Measurements from ENCODE around the gene PTPRD. TPM values are rescaled to one million over a fixed set of nuclear protein-coding genes. Genes with fewer than 3 reads are reported as not detected.

The PTPRD gene
- total and polyA plus RNA-seq, 2 experiments from 2014 or later: 11.5 to 58.0 TPM

- Histone ChIP-seq H3K4me3 (no peak overlapping the region), H3F3A (replicated peaks; ENCODE audit: low read depth) (no peaks in the 10 kb centered on the region), H3K27ac (ENCODE audit: low read depth) (no peak overlapping the region), H3K4me2 (no peak overlapping the region), H3K27me3 (ENCODE audit: insufficient read depth) (no peaks in the 10 kb centered on the region), H2AFZ (no peak overlapping the region), H3K36me3 (ENCODE audit: insufficient read depth) (no peaks in the 10 kb centered on the region), H3K4me1 (ENCODE audit: insufficient read depth) (no peaks in the 10 kb centered on the region), H3K9me2 (ENCODE audit: insufficient read depth) (peaks cover 5% of the 10 kb centered on the region; the same call in 1 of the 2 replicates), H4K20me1 (replicated peaks; ENCODE audit: insufficient read depth) (no peaks in the 10 kb centered on the region), H3K79me2 (replicated peaks; ENCODE audit: insufficient read depth) (no peaks in the 10 kb centered on the region)
- no peak for TF ChIP-seq CTCF (conservative IDR thresholded peaks at IDR 0.05; ENCODE audit: low read depth in 2 of 2)
- TF ChIP-seq EZH2phosphoT487 (IDR thresholded peaks at IDR 0.05; ENCODE audit: unreplicated experiment): no peak
- no peak for TF ChIP-seq ETS1 (IDR thresholded peaks at IDR 0.05)
- TF ChIP-seq NANOG (IDR thresholded peaks at IDR 0.05; ENCODE audit: borderline replicate concordance): no peak
- Mint-ChIP-seq H3K27ac (peak overlapping the region; percentile 39), H3K9me3 (no peaks in the 10 kb centered on the region), H3K4me3 (no peak overlapping the region), H3K27me3 (ENCODE audit: insufficient read depth, low read depth, poor library complexity) (peaks cover 2% of the 10 kb centered on the region), H3K4me1 (peaks cover 5% of the 10 kb centered on the region; the same call in 2 of the 3 replicates), H3K36me3 (ENCODE audit: low read depth) (no peaks in the 10 kb centered on the region)
- ATAC-seq: no peak
- DNase-seq (ENCODE audit: low spot score): no peak
Measured at GRCh38 chr9:8962084-8962483, 1650.7 kb downstream of the PTPRD start.

- peaks cover 5% of the 10 kb centered on the region; the same call in 1 of the 2 replicates for H3K9me2 ChIP-seq (ENCODE audit: insufficient read depth)
- no peaks in the 10 kb centered on the region for H4K20me1 ChIP-seq (replicated peaks; ENCODE audit: insufficient read depth)
- H3K36me3 ChIP-seq (ENCODE audit: insufficient read depth): no peaks in the 10 kb centered on the region
- no peak overlapping the region for H3K4me3 ChIP-seq
- ATAC-seq: no peak
- H3K27me3 ChIP-seq (ENCODE audit: insufficient read depth): no peaks in the 10 kb centered on the region
- H3K27ac ChIP-seq (ENCODE audit: low read depth): no peak overlapping the region
- H3F3A ChIP-seq (replicated peaks; ENCODE audit: low read depth): no peaks in the 10 kb centered on the region
- peaks cover 1% of the 10 kb centered on the region; the same call in 1 of the 2 replicates for H3K4me1 ChIP-seq (ENCODE audit: insufficient read depth)
- peaks cover 13% of the 10 kb centered on the region; the same call in 2 of the 3 replicates for H3K4me1 Mint-ChIP-seq
- peak overlapping the region; percentile 26; the same call in 1 of the 2 replicates for H2AFZ ChIP-seq
- H3K27ac Mint-ChIP-seq: no peak overlapping the region
- peaks cover 2% of the 10 kb centered on the region for H3K27me3 Mint-ChIP-seq (ENCODE audit: insufficient read depth, low read depth, poor library complexity)
- no peak overlapping the region for H3K4me3 Mint-ChIP-seq
- no peak for DNase-seq (ENCODE audit: low spot score)
- H3K9me3 Mint-ChIP-seq: no peaks in the 10 kb centered on the region
- H3K36me3 Mint-ChIP-seq (ENCODE audit: low read depth): no peaks in the 10 kb centered on the region
- H3K4me2 ChIP-seq: no peak overlapping the region
- no peaks in the 10 kb centered on the region for H3K79me2 ChIP-seq (replicated peaks; ENCODE audit: insufficient read depth)
- TF ChIP-seq EZH2phosphoT487 (IDR thresholded peaks at IDR 0.05; ENCODE audit: unreplicated experiment) (no peak), ETS1 (IDR thresholded peaks at IDR 0.05) (no peak), POLR2AphosphoS5 (IDR thresholded peaks at IDR 0.05; ENCODE audit: low read depth) (no peak), REST (IDR thresholded peaks at IDR 0.05; ENCODE audit: unreplicated experiment) (no peak), CTCF (conservative IDR thresholded peaks at IDR 0.05; ENCODE audit: low read depth in 2 of 2) (no peak), ZNF331 (CRISPR knock-in tag; IDR thresholded peaks at IDR 0.05; ENCODE audit: low read depth) (no peak), CREB1 (CRISPR knock-in tag; IDR thresholded peaks at IDR 0.05; ENCODE audit: low read depth) (no peak), ZNF114 (CRISPR knock-in tag; IDR thresholded peaks at IDR 0.05) (no peak), JUNB (IDR thresholded peaks at IDR 0.05; ENCODE audit: unreplicated experiment) (no peak), NANOG (IDR thresholded peaks at IDR 0.05; ENCODE audit: borderline replicate concordance) (no peak), STAT1 (IDR thresholded peaks at IDR 0.05; ENCODE audit: unreplicated experiment) (no peak)
Measured at GRCh38 chr9:8961186-8961851, 1651.5 kb downstream of the PTPRD start.
